HepG2 (cell line): Measurements from ENCODE around the gene NOC4L. TPM values are rescaled to one million over a fixed set of nuclear protein-coding genes. Genes with fewer than 3 reads are reported as not detected.

Experiments used
- ATAC-seq: fragments of 200-7000 bp; cut with Tn5 transposase; 3 replicates; pipeline ENCODE4 v1.9.1; 2020; ENCODE audit warnings: mild to moderate bottlenecking, moderate library complexity
- BruUV-seq: library from RNA; stranded (reverse); fragments of 400-500 nt; replicated peaks from 2 replicates; lab custom pipeline; 2021; lab: Mats Ljungman, UMichigan
- CTCF ChIA-PET: fragments of 300-600 bp; formaldehyde crosslinking; extraction: SDS; loops from one replicate; lab custom pipeline; 2021; ENCODE audit warnings: low total read pairs, inconsistent platforms, low intra/inter-chr PET ratio; lab: Yijun Ruan, JAX
- POLR2A ChIA-PET: fragments of 350-600 bp; sonication (Branson Sonifier 250); formaldehyde crosslinking; loops from one replicate; lab custom pipeline; 2020; ENCODE audit warnings: antibody characterized with exemption, inconsistent platforms; lab: Yijun Ruan, JAX
- DNase-seq: peaks from one replicate; pipeline ENCODE4 v3.0.0-alpha.2; 2015; ENCODE audit warnings: low spot score
- FAIRE-seq: peaks from 3 replicates; lab custom pipeline; 2011; peaks lifted over from hg19 to GRCh38; lab: Jason Lieb, UNC
- H2AFZ ChIP-seq: one replicate; pipeline ENCODE4 v1.6.1; 2011; ENCODE audit warnings: low read length, inconsistent platforms
- H3K27ac ChIP-seq: fragments of 300-600 bp; 3 replicates; pipeline ENCODE4 v1.8.0; 2011; ENCODE audit warnings: mixed run types, mild to moderate bottlenecking, mixed read lengths, low read length, inconsistent platforms; ENCODE audit not compliant: insufficient read depth; ENCODE audit errors: extremely low read length
- H3K27me3 ChIP-seq, 2 experiments: fragments of 200-600 bp in 1 of 2; 2 replicates in 1 of 2; 3 replicates in 1 of 2; pipeline versions ENCODE4 v1.6.0 to v1.8.0; 2011; ENCODE audit warnings: low read length in 2 of 2, mild to moderate bottlenecking in 2 of 2, moderate library complexity in 2 of 2, inconsistent platforms in 1 of 2; ENCODE audit not compliant: insufficient read depth in 2 of 2, control insufficient read depth in 1 of 2
- H3K36me3 ChIP-seq, 2 experiments: fragments of 200-600 bp in 1 of 2; replicated peaks in 1 of 2; 2 replicates in 1 of 2; 3 replicates in 1 of 2; pipeline versions ENCODE4 v1.5.1 to v1.8.0; 2011; ENCODE audit warnings: low read length in 2 of 2, inconsistent platforms in 1 of 2; ENCODE audit not compliant: insufficient read depth in 2 of 2, control insufficient read depth in 1 of 2
- H3K4me1 ChIP-seq: 2 replicates; pipeline ENCODE4 v1.5.1; 2012; ENCODE audit warnings: low read length, inconsistent platforms; ENCODE audit not compliant: insufficient read depth
- H3K4me2 ChIP-seq: 2 replicates; pipeline ENCODE4 v1.6.0; 2011; ENCODE audit warnings: low read depth, low read length, inconsistent platforms
- H3K4me3 ChIP-seq, 3 experiments: fragments of 200-600 bp in 1 of 3; sonication (generic), shearing (Covaris generic) in 1 of 3; replicated peaks in 1 of 3; 2 replicates each; pipeline ENCODE4 v1.5.1; 2011 to 2016; ENCODE audit warnings: low read length in 3 of 3, inconsistent platforms in 2 of 3, low read depth in 2 of 3, mild to moderate bottlenecking in 2 of 3, control low read depth in 1 of 3, mixed read lengths in 1 of 3; ENCODE audit not compliant: insufficient read depth in 1 of 3
- H3K79me2 ChIP-seq: one replicate; pipeline ENCODE4 v1.6.1; 2011; ENCODE audit warnings: low read length, inconsistent platforms; ENCODE audit not compliant: insufficient read depth
- H3K9ac ChIP-seq: 2 replicates; pipeline ENCODE4 v1.6.0; 2011; ENCODE audit warnings: mild to moderate bottlenecking, low read depth, low read length, inconsistent platforms; ENCODE audit not compliant: insufficient read depth
- H3K9me3 ChIP-seq: 2 replicates; pipeline ENCODE4 v1.5.1; 2012; ENCODE audit warnings: mild to moderate bottlenecking, low read length
- H4K20me1 ChIP-seq: 2 replicates; pipeline ENCODE4 v1.6.0; 2011; ENCODE audit warnings: inconsistent platforms, mild to moderate bottlenecking, low read length, moderate library complexity; ENCODE audit not compliant: insufficient read depth
- BCLAF1 ChIP-seq: fragments of 450-650 bp; IDR thresholded peaks from 2 replicates; pipeline ENCODE4 v1.6.1; 2017; ENCODE audit warnings: mild to moderate bottlenecking
- CREM ChIP-seq, 2 experiments: sonication (generic) in 1 of 2; formaldehyde crosslinking in 1 of 2; IDR thresholded peaks; 2 replicates each; pipeline versions ENCODE4 v1.4.0 to v1.6.1; 2016 to 2020; ENCODE audit warnings: antibody characterized with exemption in 1 of 2, mild to moderate bottlenecking in 1 of 2, missing genetic modification reagents in 1 of 2
- FOXA3 ChIP-seq: IDR thresholded peaks from 2 replicates; pipeline ENCODE4 v1.6.1; 2016; ENCODE audit warnings: missing genetic modification reagents, missing compliant biosample characterization
- FOXJ3 ChIP-seq: sonication (generic); formaldehyde crosslinking; IDR thresholded peaks from 2 replicates; pipeline ENCODE4 v1.4.0; 2020; ENCODE audit warnings: missing genetic modification reagents, mild to moderate bottlenecking, borderline replicate concordance
- PHF21A ChIP-seq: sonication (generic); formaldehyde crosslinking; IDR thresholded peaks from 2 replicates; pipeline ENCODE4 v1.5.0; 2020; ENCODE audit warnings: mild to moderate bottlenecking, missing genetic modification reagents
- ZKSCAN5 ChIP-seq: sonication (generic); formaldehyde crosslinking; IDR thresholded peaks from 2 replicates; pipeline ENCODE4 v1.5.1; 2020; ENCODE audit warnings: mild to moderate bottlenecking, missing genetic modification reagents
- ZNF232 ChIP-seq: sonication (generic); formaldehyde crosslinking; IDR thresholded peaks from 2 replicates; pipeline ENCODE4 v1.4.0; 2020; ENCODE audit warnings: missing genetic modification reagents, borderline replicate concordance
- ZNF550 ChIP-seq: sonication (generic); formaldehyde crosslinking; IDR thresholded peaks from 2 replicates; pipeline ENCODE4 v1.4.0; 2020; ENCODE audit warnings: mild to moderate bottlenecking, missing genetic modification reagents, borderline replicate concordance
- WGBS: methylation state at CpG from one replicate; pipeline ENCODE4 v1.1.6; 2017; ENCODE audit warnings: low lambda C conversion rate; 5-methylcytosine and 5-hydroxymethylcytosine counted together
- in situ Hi-C: cut with HindIII; loops from 2 replicates; pipeline ENCODE4 v1.10.0; 2017; ENCODE audit warnings: low pct_unique_long_range_greater_than_20kb; ENCODE audit not compliant: extremely low pct_ligation_motif_present
- intact Hi-C: fragments of 100-400 bp; cut with micrococcal nuclease; formaldehyde crosslinking; loops from one replicate; pipeline ENCODE4 v1.10.0; 2022; ENCODE audit not compliant: unreplicated experiment
- polyA plus RNA-seq, 8 experiments: library from polyadenylated mRNA; depleted of rRNA in 3 of 8; stranded (reverse) in 7 of 8; unstranded in 1 of 8; fragments of >200 nt; fragmentation: Illumina TruSeq in 4 of 8; extraction: Trizol in 4 of 8; gene quantifications; 2 replicates each; pipeline versions ENCODE4 v1.2.1 to v1.2.3, GENCODE V29; 2011 to 2016; ENCODE audit warnings: low read depth in 4 of 8, missing spikeins in 1 of 8, mixed read lengths in 1 of 8; ENCODE audit not compliant: insufficient read depth in 1 of 8
- total RNA-seq, 5 experiments: library from RNA; depleted of rRNA; stranded (reverse); fragments of >200 nt; fragmentation: Illumina TruSeq; extraction: Trizol; gene quantifications; 2 replicates each; pipeline ENCODE4 v1.2.3, GENCODE V29; 2016; ENCODE audit warnings: low read depth in 1 of 5

The NOC4L gene
- total and polyA plus RNA-seq, 2 of the 13 experiments (the other 11 are each of a cell fraction or from before 2014, with no cell fraction given) = 4.3 to 14.6 TPM

GRCh38 chr12:132190834-132191500, 46.7 kb downstream of the NOC4L start:
- no peak overlapping the region for H3K4me3 ChIP-seq

More at GRCh38 chr12:132190834-132191500, 46.7 kb downstream of the NOC4L start:
- TF ChIP-seq CREM (IDR thresholded peaks at IDR 0.05) (no peak), CREM (CRISPR knock-in tag; IDR thresholded peaks at IDR 0.05) (no peak), FOXJ3 (no peak), FOXA3 (no peak), ZKSCAN5 (CRISPR knock-in tag) (no peak), BCLAF1 (no peak), ZNF232 (CRISPR knock-in tag) (no peak), PHF21A (no peak), ZNF550 (no peak)
- CTCF ChIA-PET = no interaction called here
- no peak for DNase-seq
- Histone ChIP-seq H4K20me1 (no peaks in the 10 kb centered on the region), H3K9ac (no peak overlapping the region), H3K79me2 (no peaks in the 10 kb centered on the region), H3K27me3 (peaks cover 24 to 85% of the 10 kb centered on the region in 2 experiments), H3K27ac (no peak overlapping the region), H3K36me3 (no peaks in the 10 kb centered on the region), H3K4me2 (no peak overlapping the region), H3K9me3 (peaks cover 18% of the 10 kb centered on the region), H2AFZ (no peak overlapping the region), H3K4me1 (no peaks in the 10 kb centered on the region)
- POLR2A ChIA-PET = no interaction called here
- ATAC-seq = no peak
- 56% methylated on average over 14 of the region's 30 CpGs for WGBS
- intact Hi-C loops = no loop called here
- no TSS peak for BruUV-seq
- in situ Hi-C loops = no loop called here
- no peak for FAIRE-seq
